Inflammatory macrophage (primary cell): Measurements from ENCODE around the gene RASL10A.

Experiments
- DNase-seq, 2 donors: peaks; one replicate each; pipeline ENCODE4 v3.0.0-alpha.2; 2020 to 2022

Gene RASL10A

GRCh38 chr22:29317827-29318454, 2.4 kb upstream of the RASL10A start:
- no peak for DNase-seq

GRCh38 chr22:29316141-29316828, 788 bp upstream of the RASL10A start:
- no peak for DNase-seq

GRCh38 chr22:29314537-29315285, 786 bp downstream of the RASL10A start:
- no peak for DNase-seq

- no peak for DNase-seq
These were observed 1.7 kb downstream of the RASL10A start for GRCh38 chr22:29313576-29314466.

GRCh38 chr22:29313126-29313575, 2.3 kb downstream of the RASL10A start:
- DNase-seq: peak; percentile 63 to 65

GRCh38 chr22:29312218-29313125, 3.0 kb downstream of the RASL10A start:
- no peak for DNase-seq

- no peak for DNase-seq
These were observed 3.9 kb downstream of the RASL10A start for GRCh38 chr22:29311464-29312217.

GRCh38 chr22:29310863-29311339, 4.6 kb downstream of the RASL10A start:
- DNase-seq: peak; percentile 98

GRCh38 chr22:29310065-29310862, 5.2 kb downstream of the RASL10A start:
- no peak for DNase-seq

GRCh38 chr22:29309332-29310064, 6.0 kb downstream of the RASL10A start:
- DNase-seq: peak in 1 of 2 donors; percentile 24

GRCh38 chr22:29308791-29309262, 6.7 kb downstream of the RASL10A start:
- DNase-seq: no peak

GRCh38 chr22:29308148-29308790, 7.2 kb downstream of the RASL10A start:
- DNase-seq: no peak

- DNase-seq: no peak
These were observed 7.8 kb downstream of the RASL10A start for GRCh38 chr22:29307596-29308147.

GRCh38 chr22:29306835-29307595, 8.5 kb downstream of the RASL10A start:
- DNase-seq: peak; percentile 57 to 77

- peak; percentile 68 to 74 for DNase-seq
These were observed 9.2 kb downstream of the RASL10A start, which contains the start of gene GAS2L1 for GRCh38 chr22:29306175-29306834. Gene GAS2L1, plus strand, starts transcription at chr22:29306650. Its CDS starts 1,456 bp downstream, at chr22:29308106.

GRCh38 chr22:29305836-29306174, 9.7 kb downstream of the RASL10A start:
- no peak for DNase-seq
